Thyroid gland (tissue), 4 donors: Measurements from ENCODE around the gene CALD1. TPM values are rescaled to one million over a fixed set of nuclear protein-coding genes. Genes with fewer than 3 reads are reported as not detected.

Experiments used
- DNase-seq, 2 donors: peaks; one replicate each; pipeline ENCODE4 v3.0.0-alpha.2; 2019
- H3K27ac ChIP-seq, 3 donors: fragments of 200-600 bp; sonication (generic); 1 replicate in 2 of 3; 2 replicates in 1 of 3; pipeline ENCODE4 v1.5.1; 2016 to 2019; ENCODE audit warnings: mild to moderate bottlenecking in 1 of 3, moderate library complexity in 1 of 3
- H3K27me3 ChIP-seq: fragments of 200-600 bp; sonication (generic); one replicate; pipeline ENCODE4 v1.5.1; 2019
- H3K36me3 ChIP-seq, 2 donors: fragments of 200-600 bp; sonication (generic); one replicate each; pipeline ENCODE4 v1.5.1; 2016 to 2019
- H3K4me1 ChIP-seq, 2 donors: fragments of 200-600 bp; sonication (generic); one replicate each; pipeline ENCODE4 v1.5.1; 2017 to 2019
- H3K4me3 ChIP-seq, 3 donors: fragments of 200-600 bp; sonication (generic); replicated peaks in 1 of 3; 1 replicate in 2 of 3; 2 replicates in 1 of 3; pipeline ENCODE4 v1.5.1; 2016; ENCODE audit warnings: mild to moderate bottlenecking in 1 of 3
- H3K9me3 ChIP-seq: fragments of 200-600 bp; sonication (generic); one replicate; pipeline ENCODE4 v1.5.1; 2017
- POLR2A ChIP-seq, 2 donors: fragments of 450-650 bp; IDR thresholded peaks; one replicate each; pipeline ENCODE4 v1.6.1; 2017; ENCODE audit warnings: antibody characterized with exemption in 2 of 2, mild to moderate bottlenecking in 2 of 2, moderate library complexity in 1 of 2
- WGBS, 2 donors: methylation state at CpG; one replicate each; pipeline ENCODE4 v1.1.5; 2017; 5-methylcytosine and 5-hydroxymethylcytosine counted together
- intact Hi-C: fragments of 100-400 bp; cut with DNase I; formaldehyde crosslinking; loops from one replicate; pipeline ENCODE4 v1.15.1; 2023
- total RNA-seq, 4 donors: library from RNA; depleted of rRNA; stranded (reverse); fragments of >200 nt; gene quantifications; one replicate each; pipeline ENCODE4 v1.2.3, GENCODE V29; 2016
- TF ChIP-seq, protein P1 (sequence below), 6 experiments: fragments of 200-600 bp in 3 of 6; fragments of 450-650 bp in 3 of 6; sonication (generic) in 3 of 6; IDR thresholded peaks; one replicate each; pipeline ENCODE4 v1.5.1; 2016 to 2019; ENCODE audit warnings: antibody characterized with exemption in 6 of 6, mild to moderate bottlenecking in 2 of 6, inconsistent platforms in 1 of 6, moderate library complexity in 1 of 6

Gene CALD1
- total RNA-seq, 4 donors from 2014 or later, result 141 to 223 (median 169) TPM

DNA sequence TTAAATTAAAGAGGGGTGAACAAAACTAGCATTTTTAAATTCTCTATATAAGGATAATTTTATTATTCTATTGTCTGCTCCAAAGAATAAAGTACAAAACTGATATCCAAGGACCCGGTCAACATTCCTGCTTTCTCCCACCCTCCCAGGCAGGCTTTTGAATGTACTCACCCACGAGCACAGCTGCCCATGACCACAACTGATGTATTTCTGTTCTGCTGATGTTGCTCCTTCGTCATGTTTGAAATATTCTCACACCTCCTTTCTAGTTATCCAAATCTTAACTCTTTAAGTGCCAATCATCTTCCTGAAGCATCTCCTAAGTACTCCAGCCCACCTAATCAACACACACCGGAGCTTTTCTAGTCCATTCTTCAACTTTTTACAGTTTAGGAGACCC lies 46.7 kb downstream of the CALD1 start:
- Histone ChIP-seq H3K27ac (no peak overlapping the region), H3K4me1 (peaks cover 6 to 14% of the 10 kb centered on the region in 2 donors), H3K9me3 (no peaks in the 10 kb centered on the region), H3K36me3 (no peaks in the 10 kb centered on the region), H3K4me3 (no peak overlapping the region), H3K27me3 (no peaks in the 10 kb centered on the region)
- no peak for DNase-seq
- 79 to 85% methylated on average over 4 of the region's 4 CpGs for WGBS, 2 donors
- TF ChIP-seq, protein P1, sequence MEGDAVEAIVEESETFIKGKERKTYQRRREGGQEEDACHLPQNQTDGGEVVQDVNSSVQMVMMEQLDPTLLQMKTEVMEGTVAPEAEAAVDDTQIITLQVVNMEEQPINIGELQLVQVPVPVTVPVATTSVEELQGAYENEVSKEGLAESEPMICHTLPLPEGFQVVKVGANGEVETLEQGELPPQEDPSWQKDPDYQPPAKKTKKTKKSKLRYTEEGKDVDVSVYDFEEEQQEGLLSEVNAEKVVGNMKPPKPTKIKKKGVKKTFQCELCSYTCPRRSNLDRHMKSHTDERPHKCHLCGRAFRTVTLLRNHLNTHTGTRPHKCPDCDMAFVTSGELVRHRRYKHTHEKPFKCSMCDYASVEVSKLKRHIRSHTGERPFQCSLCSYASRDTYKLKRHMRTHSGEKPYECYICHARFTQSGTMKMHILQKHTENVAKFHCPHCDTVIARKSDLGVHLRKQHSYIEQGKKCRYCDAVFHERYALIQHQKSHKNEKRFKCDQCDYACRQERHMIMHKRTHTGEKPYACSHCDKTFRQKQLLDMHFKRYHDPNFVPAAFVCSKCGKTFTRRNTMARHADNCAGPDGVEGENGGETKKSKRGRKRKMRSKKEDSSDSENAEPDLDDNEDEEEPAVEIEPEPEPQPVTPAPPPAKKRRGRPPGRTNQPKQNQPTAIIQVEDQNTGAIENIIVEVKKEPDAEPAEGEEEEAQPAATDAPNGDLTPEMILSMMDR (IDR thresholded peaks at IDR 0.05), result no peak
- TF ChIP-seq POLR2A (IDR thresholded peaks at IDR 0.05), result no peak
- intact Hi-C loops, result no loop called here

DNA sequence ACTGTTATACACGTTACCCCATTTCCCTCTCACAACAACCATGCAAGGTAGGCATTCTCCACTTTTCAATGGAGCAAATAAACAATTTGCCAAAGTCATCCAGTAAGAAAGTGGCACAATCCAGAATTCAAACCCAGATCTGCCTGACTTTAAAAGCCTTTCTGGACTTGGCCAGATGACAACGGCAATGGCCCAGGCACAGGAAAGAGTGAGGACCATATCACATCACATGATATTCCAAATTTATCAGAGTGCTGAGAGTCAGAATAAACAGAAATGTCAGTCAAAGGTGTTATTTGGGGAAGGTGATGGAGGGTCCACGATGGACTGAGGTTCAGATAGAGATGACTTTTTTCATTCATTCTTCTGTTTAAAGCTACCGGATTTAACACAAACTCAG lies 48.0 kb downstream of the CALD1 start:
- H3K9me3 ChIP-seq, result no peaks in the 10 kb centered on the region
- H3K27me3 ChIP-seq, result no peaks in the 10 kb centered on the region
- TF ChIP-seq POLR2A (IDR thresholded peaks at IDR 0.05), result no peak
- TF ChIP-seq, protein P1 (IDR thresholded peaks at IDR 0.05), result no peak
- intact Hi-C loops, result no loop called here
- H3K4me1 ChIP-seq, result peaks cover 6 to 14% of the 10 kb centered on the region in 2 donors
- 72 to 82% methylated on average over 4 of the region's 4 CpGs for WGBS, 2 donors
- no peaks in the 10 kb centered on the region for H3K36me3 ChIP-seq
- peak overlapping the region in 2 of 3 donors; percentile 31 to 70 for H3K27ac ChIP-seq
- DNase-seq, result no peak
- no peak overlapping the region for H3K4me3 ChIP-seq

DNA sequence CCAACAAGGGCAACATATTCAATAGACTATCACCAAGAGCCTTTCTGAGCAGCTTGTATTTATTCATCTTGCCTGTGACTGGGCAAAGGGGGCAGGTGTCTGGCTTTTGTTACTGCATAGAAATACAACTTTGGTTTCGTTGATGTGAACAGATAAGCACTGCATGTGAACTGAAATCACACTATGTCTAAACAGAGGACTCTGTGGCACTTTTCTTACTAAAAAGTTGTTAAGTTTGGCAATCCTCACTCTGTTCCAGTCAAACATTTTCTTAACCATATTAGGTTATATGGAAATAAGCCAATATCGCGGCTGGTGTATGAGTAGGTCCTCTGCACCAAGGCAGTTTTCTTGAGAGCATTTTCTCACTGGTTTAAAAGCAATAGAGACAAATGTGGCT lies 48.5 kb downstream of the CALD1 start:
- peak; percentile 33 to 58 for DNase-seq
- peak in 1 of 2 donors; percentile 27 for TF ChIP-seq POLR2A (IDR thresholded peaks at IDR 0.05)
- TF ChIP-seq, protein P1 (IDR thresholded peaks at IDR 0.05), result no peak
- intact Hi-C loops, result no loop called here
- Histone ChIP-seq H3K4me1 (peaks cover 6 to 14% of the 10 kb centered on the region in 2 donors), H3K27me3 (no peaks in the 10 kb centered on the region), H3K4me3 (no peak overlapping the region), H3K36me3 (no peaks in the 10 kb centered on the region), H3K27ac (peak overlapping the region; percentile 22 to 70 (median 31)), H3K9me3 (no peaks in the 10 kb centered on the region)
- 19 to 22% methylated on average over 3 of the region's 3 CpGs for WGBS, 2 donors

DNA sequence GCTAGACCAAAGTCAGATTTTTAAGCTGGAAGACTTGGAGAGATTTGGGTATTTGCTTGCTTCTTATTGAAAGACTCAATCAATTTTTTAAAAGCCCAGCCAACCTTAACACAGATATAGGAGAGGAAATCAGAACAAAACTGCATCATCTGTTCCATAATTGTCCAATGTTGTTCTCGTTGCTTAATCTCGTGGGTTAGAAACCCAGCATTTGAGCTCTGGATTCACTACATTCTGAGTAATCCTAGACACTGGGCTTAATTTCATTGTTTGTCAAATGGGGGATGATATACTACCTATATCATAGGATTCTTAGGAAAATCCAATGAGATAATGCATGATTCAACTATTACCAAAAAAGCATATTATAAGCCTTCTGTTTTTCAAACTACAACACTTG lies 48.9 kb downstream of the CALD1 start:
- Histone ChIP-seq H3K9me3 (no peaks in the 10 kb centered on the region), H3K4me3 (no peak overlapping the region), H3K36me3 (no peaks in the 10 kb centered on the region), H3K27ac (peak overlapping the region; percentile 22 to 70 (median 31)), H3K27me3 (no peaks in the 10 kb centered on the region), H3K4me1 (peaks cover 6 to 14% of the 10 kb centered on the region in 2 donors)
- intact Hi-C loops, result no loop called here
- DNase-seq, result no peak
- TF ChIP-seq POLR2A (IDR thresholded peaks at IDR 0.05), result no peak
- TF ChIP-seq, protein P1 (IDR thresholded peaks at IDR 0.05), result no peak
- 67 to 79% methylated on average over 2 of the region's 2 CpGs for WGBS, 2 donors

DNA sequence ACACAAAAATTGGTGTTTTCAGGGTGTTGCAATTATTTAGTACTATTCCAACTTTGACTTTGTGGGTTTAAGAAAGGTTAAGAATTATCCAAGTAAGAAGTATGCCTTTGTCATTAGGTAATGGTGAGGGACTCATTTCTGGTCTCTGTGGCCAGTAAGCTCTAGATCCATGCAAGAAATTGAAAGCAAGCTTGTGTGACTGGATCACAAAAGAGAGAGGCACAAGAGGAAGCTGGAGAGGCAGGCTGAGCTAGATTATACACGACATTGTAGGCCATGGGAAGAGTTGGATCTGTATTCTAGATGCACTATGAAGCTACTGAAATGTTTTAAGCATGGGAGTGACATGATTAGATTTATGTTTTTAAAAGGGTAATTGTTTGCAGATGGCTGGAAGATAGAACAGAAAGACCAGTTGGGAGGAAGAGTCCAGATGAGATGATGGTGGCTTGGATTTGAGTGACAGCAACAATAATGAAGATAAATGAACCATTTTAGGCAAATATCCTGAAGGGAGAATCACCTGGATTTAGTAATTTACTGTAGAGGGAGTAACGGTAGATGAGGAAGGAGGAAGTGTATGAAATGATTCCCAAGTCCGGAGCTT lies 50.0 kb downstream of the CALD1 start:
- Histone ChIP-seq H3K4me1 (peaks cover 6 to 14% of the 10 kb centered on the region in 2 donors), H3K9me3 (no peaks in the 10 kb centered on the region), H3K27me3 (no peaks in the 10 kb centered on the region), H3K4me3 (no peak overlapping the region), H3K27ac (no peak overlapping the region), H3K36me3 (no peaks in the 10 kb centered on the region)
- intact Hi-C loops, result no loop called here
- WGBS, 2 donors, result 68 to 91% methylated on average over 3 of the region's 3 CpGs
- no peak for DNase-seq
- TF ChIP-seq POLR2A (IDR thresholded peaks at IDR 0.05), result no peak
- TF ChIP-seq, protein P1 (IDR thresholded peaks at IDR 0.05), result no peak
